Uterus (tissue), 4 donors: ENCODE measurements around the gene RASD1. TPM values are rescaled to one million over a fixed set of nuclear protein-coding genes. Genes with fewer than 3 reads are reported as not detected.

Experiments used
- DNase-seq, 2 donors: peaks; one replicate each; pipeline ENCODE4 v3.0.0-alpha.2; 2019 to 2020
- H3K27ac ChIP-seq, 2 donors: fragments of 200-600 bp; sonication (generic); 1 replicate in 1 of 2; 2 replicates in 1 of 2; pipeline ENCODE4 v1.5.1; 2016 to 2018
- H3K27me3 ChIP-seq, 2 donors: fragments of 200-600 bp; sonication (generic); one replicate each; pipeline ENCODE4 v1.5.1; 2018 to 2019; ENCODE audit warnings: control low read depth in 1 of 2
- H3K36me3 ChIP-seq, 2 donors: fragments of 200-600 bp; sonication (generic); one replicate each; pipeline ENCODE4 v1.5.1; 2019; ENCODE audit warnings: control low read depth in 1 of 2
- H3K4me1 ChIP-seq, 2 donors: fragments of 200-600 bp; sonication (generic); one replicate each; pipeline ENCODE4 v1.5.1; 2018 to 2019; ENCODE audit warnings: control low read depth in 1 of 2
- H3K4me3 ChIP-seq, 2 donors: fragments of 200-600 bp; sonication (generic); 1 replicate in 1 of 2; 2 replicates in 1 of 2; pipeline ENCODE4 v1.5.1; 2018 to 2019; ENCODE audit warnings: mild to moderate bottlenecking in 1 of 2
- H3K9me3 ChIP-seq, 2 donors: fragments of 200-600 bp; sonication (generic); one replicate each; pipeline ENCODE4 v1.5.1; 2019; ENCODE audit warnings: control low read depth in 1 of 2
- POLR2A ChIP-seq, 2 donors: fragments of 450-650 bp; IDR thresholded peaks; one replicate each; pipeline ENCODE4 v1.6.1; 2016; ENCODE audit warnings: antibody characterized with exemption in 2 of 2, mild to moderate bottlenecking in 1 of 2, moderate library complexity in 1 of 2
- intact Hi-C: fragments of 100-400 bp; cut with DNase I; formaldehyde crosslinking; loops from one replicate; pipeline ENCODE4 v1.15.1; 2023; ENCODE audit warnings: low total_unique reads
- total RNA-seq, 4 donors: library from RNA; depleted of rRNA in 3 of 4; stranded (reverse); fragments of >200 nt in 3 of 4; gene quantifications; one replicate each; pipeline versions ENCODE4 v1.1.0 to v1.2.4, GENCODE V29; 2014 to 2023
- TF ChIP-seq, protein P1 (sequence below), 4 experiments: fragments of 200-600 bp in 2 of 4; fragments of 450-650 bp in 2 of 4; sonication (generic) in 2 of 4; IDR thresholded peaks; one replicate each; pipeline ENCODE4 v1.5.1; 2016 to 2019; ENCODE audit warnings: antibody characterized with exemption in 4 of 4, mild to moderate bottlenecking in 2 of 4, moderate library complexity in 1 of 4
- donor health status: DM: yes; HTN: yes; CAD: no.

Gene RASD1
- total RNA-seq, 4 donors from 2014 or later: 0.59 to 12.7 (median 7.4) TPM

DNA sequence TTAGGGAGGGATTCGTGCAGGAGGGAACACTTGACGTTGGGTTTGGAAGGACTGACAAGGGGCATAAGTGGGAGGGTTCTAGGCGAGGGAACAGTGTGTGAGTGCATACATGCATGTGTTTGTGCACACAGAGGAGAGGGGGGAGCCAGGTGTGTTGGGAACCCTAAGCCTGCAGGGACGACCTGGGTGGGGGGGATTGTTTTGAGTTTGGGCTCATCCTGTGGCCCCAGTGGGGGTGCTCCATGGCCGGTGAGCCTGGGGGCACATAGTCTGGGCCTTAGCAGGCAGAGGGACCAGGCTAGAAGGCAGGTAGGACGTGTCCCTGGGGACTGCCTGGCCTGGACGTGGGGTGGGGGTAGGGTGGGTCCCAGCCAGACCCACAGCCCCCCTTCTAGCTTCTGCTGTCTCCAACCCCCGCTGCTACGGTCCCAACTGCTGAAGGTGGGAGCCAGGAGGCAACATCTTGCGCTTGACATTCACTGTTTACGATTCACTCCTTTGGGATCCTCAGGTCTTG is 11.9 kb upstream of the RASD1 start:
- intact Hi-C loops: no loop called here

DNA sequence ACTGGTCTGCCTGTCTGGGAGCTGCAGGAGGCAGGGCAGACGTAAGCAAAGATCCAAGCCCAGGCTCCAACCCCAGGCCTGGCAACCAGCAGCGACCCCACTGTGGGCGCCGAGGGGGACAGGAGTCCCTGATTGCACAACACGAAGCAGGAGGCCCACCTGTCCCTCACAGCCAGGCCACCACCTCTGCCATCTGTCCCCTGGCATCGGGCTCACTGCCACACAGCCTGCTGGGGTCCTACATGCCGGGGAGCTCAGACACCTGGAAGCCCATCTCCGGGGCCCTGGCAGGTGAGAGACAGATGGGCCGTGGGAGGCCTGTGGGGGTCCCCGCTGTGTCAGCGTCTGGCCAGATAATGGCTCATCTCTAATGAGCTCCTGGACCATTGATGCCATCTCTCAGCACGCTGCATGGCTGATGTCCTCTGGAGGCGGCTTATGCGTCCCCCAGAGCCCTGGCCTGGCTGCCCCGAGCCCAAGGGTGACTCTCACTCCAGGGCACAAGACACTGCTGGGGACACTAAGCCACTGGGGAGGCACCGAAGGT is 11.3 kb upstream of the RASD1 start:
- intact Hi-C loops: no loop called here
- no peak overlapping the region for H3K27ac ChIP-seq
- no peak for DNase-seq
- H3K4me1 ChIP-seq: no peaks in the 10 kb centered on the region
- H3K4me3 ChIP-seq: no peak overlapping the region
- no peak for TF ChIP-seq POLR2A (IDR thresholded peaks at IDR 0.05)
- TF ChIP-seq, protein P1, sequence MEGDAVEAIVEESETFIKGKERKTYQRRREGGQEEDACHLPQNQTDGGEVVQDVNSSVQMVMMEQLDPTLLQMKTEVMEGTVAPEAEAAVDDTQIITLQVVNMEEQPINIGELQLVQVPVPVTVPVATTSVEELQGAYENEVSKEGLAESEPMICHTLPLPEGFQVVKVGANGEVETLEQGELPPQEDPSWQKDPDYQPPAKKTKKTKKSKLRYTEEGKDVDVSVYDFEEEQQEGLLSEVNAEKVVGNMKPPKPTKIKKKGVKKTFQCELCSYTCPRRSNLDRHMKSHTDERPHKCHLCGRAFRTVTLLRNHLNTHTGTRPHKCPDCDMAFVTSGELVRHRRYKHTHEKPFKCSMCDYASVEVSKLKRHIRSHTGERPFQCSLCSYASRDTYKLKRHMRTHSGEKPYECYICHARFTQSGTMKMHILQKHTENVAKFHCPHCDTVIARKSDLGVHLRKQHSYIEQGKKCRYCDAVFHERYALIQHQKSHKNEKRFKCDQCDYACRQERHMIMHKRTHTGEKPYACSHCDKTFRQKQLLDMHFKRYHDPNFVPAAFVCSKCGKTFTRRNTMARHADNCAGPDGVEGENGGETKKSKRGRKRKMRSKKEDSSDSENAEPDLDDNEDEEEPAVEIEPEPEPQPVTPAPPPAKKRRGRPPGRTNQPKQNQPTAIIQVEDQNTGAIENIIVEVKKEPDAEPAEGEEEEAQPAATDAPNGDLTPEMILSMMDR (IDR thresholded peaks at IDR 0.05): no peak
- H3K36me3 ChIP-seq: no peaks in the 10 kb centered on the region
- no peaks in the 10 kb centered on the region for H3K9me3 ChIP-seq
- no peaks in the 10 kb centered on the region for H3K27me3 ChIP-seq

More for the DNA sequence above, 11.9 kb upstream of the RASD1 start:
- no peak overlapping the region for H3K27ac ChIP-seq
- H3K4me1 ChIP-seq: no peaks in the 10 kb centered on the region
- H3K4me3 ChIP-seq: no peak overlapping the region
- no peak for TF ChIP-seq POLR2A (IDR thresholded peaks at IDR 0.05)
- TF ChIP-seq, protein P1 (IDR thresholded peaks at IDR 0.05): no peak
- no peaks in the 10 kb centered on the region for H3K9me3 ChIP-seq
- H3K36me3 ChIP-seq: no peaks in the 10 kb centered on the region
- DNase-seq: no peak
- H3K27me3 ChIP-seq: no peaks in the 10 kb centered on the region

DNA sequence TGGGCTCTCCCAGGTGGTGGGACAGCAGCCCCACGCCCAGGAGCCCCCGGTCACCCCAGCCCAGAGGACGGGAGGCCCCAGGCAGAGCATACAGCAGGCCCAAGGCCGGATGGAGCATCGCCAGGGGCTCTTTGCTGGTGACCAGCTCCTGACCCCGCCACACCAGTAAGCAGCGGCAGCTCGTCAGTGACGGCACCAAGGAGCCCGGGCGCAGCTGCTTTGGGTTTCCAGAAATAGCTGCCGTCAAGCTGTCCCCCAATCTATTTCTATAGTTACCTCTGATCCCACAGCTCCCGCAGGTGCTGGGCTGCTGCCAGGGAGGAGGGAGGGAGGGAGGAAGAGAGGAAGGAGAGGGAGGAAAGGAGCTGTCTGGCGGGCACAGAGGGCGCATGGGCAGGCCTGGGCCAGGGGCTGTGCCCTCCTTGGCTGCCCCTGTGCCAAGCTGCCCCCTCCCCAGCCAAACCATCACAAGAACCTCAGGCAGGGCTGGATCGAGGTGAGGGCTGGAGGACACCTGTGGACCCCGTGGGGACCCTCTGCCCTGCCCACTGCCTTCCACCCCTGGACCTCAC is 10.8 kb upstream of the RASD1 start:
- no peak for TF ChIP-seq POLR2A (IDR thresholded peaks at IDR 0.05)
- TF ChIP-seq, protein P1 (IDR thresholded peaks at IDR 0.05): no peak
- no peak for DNase-seq
- no peaks in the 10 kb centered on the region for H3K27me3 ChIP-seq
- H3K9me3 ChIP-seq: no peaks in the 10 kb centered on the region
- no peaks in the 10 kb centered on the region for H3K4me1 ChIP-seq
- H3K4me3 ChIP-seq: no peak overlapping the region
- intact Hi-C loops: no loop called here
- no peak overlapping the region for H3K27ac ChIP-seq
- H3K36me3 ChIP-seq: no peaks in the 10 kb centered on the region

DNA sequence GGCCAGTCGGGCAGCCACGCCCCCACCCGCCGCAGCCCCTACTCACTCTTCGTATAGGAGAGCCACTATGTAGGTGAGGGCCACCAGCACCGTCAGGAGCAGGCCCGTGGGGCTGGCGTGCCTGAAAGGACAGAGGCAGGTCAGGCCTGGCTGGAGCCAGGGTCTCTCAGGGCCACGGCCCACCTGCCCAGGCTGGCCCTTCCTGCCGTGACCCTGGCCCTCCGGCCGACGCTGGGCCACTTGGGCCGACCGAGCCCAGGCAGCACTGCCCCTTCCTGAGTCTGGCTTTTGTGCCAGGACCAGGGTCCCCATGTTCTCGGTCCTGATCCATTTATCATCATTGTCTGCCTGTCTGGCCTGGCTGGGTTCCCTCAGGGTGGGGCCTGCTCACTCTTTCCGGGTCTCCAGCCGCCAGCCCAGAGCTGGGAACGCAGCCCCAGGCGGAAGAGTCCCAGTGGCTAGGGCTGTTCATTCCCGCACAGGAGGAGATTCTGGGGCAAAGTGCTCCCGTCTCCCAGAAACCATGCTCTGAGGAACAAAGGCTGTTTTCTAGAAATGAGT is 10.1 kb upstream of the RASD1 start:
- Histone ChIP-seq H3K9me3 (no peaks in the 10 kb centered on the region), H3K27ac (no peak overlapping the region), H3K4me3 (no peak overlapping the region), H3K27me3 (no peaks in the 10 kb centered on the region), H3K36me3 (no peaks in the 10 kb centered on the region), H3K4me1 (no peaks in the 10 kb centered on the region)
- intact Hi-C loops: no loop called here
- DNase-seq: no peak
- TF ChIP-seq, protein P1 (IDR thresholded peaks at IDR 0.05): no peak
- no peak for TF ChIP-seq POLR2A (IDR thresholded peaks at IDR 0.05)

DNA sequence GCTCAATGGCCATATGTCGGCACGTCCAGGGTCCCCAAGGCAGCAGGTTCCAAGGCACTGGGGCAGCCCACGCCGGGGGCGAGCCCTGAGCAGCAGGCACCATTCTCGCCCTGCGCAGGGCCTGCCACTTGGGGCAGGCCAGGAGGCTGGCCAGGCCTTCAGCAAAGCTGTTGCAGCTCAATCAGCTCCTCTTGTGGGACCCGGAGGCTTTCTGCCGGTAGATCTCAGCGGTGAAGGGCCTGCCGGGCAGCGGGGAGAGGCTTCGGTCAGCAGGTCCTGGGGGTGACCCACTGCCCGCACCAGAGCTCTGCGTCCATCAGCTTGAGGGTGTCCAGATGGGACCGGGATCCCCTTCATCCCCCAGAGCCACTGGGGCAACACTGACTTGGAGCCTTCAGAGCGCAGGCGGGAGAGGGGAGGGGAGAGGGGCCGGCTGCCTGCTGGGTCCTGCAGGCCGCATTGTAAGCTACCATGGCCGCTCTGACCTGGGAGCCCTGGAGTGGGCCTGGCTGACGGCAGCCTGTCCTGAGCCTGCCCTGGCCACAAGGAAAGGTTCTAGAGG is 9.5 kb upstream of the RASD1 start:
- H3K4me3 ChIP-seq: no peak overlapping the region
- H3K9me3 ChIP-seq: no peaks in the 10 kb centered on the region
- DNase-seq: no peak
- H3K27ac ChIP-seq: no peak overlapping the region
- no peaks in the 10 kb centered on the region for H3K36me3 ChIP-seq
- intact Hi-C loops: no loop called here
- TF ChIP-seq POLR2A (IDR thresholded peaks at IDR 0.05): no peak
- TF ChIP-seq, protein P1 (IDR thresholded peaks at IDR 0.05): no peak
- no peaks in the 10 kb centered on the region for H3K4me1 ChIP-seq
- H3K27me3 ChIP-seq: no peaks in the 10 kb centered on the region
